HCT116 (cell line): ENCODE results near the gene TTC8. TPM values are rescaled to one million over a fixed set of nuclear protein-coding genes. Genes with fewer than 3 reads are reported as not detected.

ENCODE experiments used
- ATAC-seq: fragments of 200-7000 bp; cut with Tn5 transposase; 2 replicates; pipeline ENCODE4 v1.9.1; 2020; ENCODE audit warnings: mild to moderate bottlenecking, moderate library complexity
- BruUV-seq: library from RNA; stranded (reverse); fragments of 400-500 nt; replicated peaks from 2 replicates; lab custom pipeline; 2021; lab: Mats Ljungman, UMichigan
- CTCF ChIA-PET: fragments of 300-600 bp; sonication (Branson Sonifier 250); formaldehyde crosslinking; loops from one replicate; lab custom pipeline; 2021; ENCODE audit warnings: antibody characterized with exemption; lab: Charles Lee
- POLR2A ChIA-PET: fragments of 300-600, 350-600 bp; sonication (Branson Sonifier 250); formaldehyde crosslinking; loops from one replicate; lab custom pipeline; 2021; ENCODE audit warnings: antibody characterized with exemption; lab: Charles Lee
- RAD21 ChIA-PET, 2 experiments: fragments of 300-600 bp; sonication (Branson Sonifier 250); formaldehyde crosslinking; loops; one replicate each; lab custom pipeline; 2023; ENCODE audit warnings: low total read pairs in 2 of 2; ENCODE audit not compliant: uncharacterized antibody in 2 of 2, unreplicated experiment in 2 of 2, low non-redundant PET in 1 of 2; lab: Charles Lee
- DNase-seq: peaks from one replicate; pipeline ENCODE4 v3.0.0-alpha.2; 2010; ENCODE audit warnings: low read depth, low spot score
- H2AFZ ChIP-seq: fragments of 200-600 bp; shearing (Covaris generic), sonication (generic); 2 replicates; pipeline ENCODE4 v1.6.1; 2017; ENCODE audit warnings: low read depth, mixed run types, mixed read lengths, antibody characterized with exemption, low read length; ENCODE audit not compliant: poor library complexity, severe bottlenecking
- H3K27ac ChIP-seq: 2 replicates; pipeline ENCODE4 v1.5.1; 2012; ENCODE audit warnings: low read depth, low read length
- H3K27me3 ChIP-seq: fragments of 200-600 bp; sonication (generic); 2 replicates; pipeline ENCODE4 v1.6.1; 2016; ENCODE audit warnings: mixed run types, low read length, mixed read lengths; ENCODE audit not compliant: insufficient read depth
- H3K36me3 ChIP-seq, 2 experiments: fragments of 200-500 bp in 1 of 2; fragments of 200-600 bp in 1 of 2; sonication (Bioruptor generic) in 1 of 2; sonication (generic) in 1 of 2; 2 replicates each; pipeline versions ENCODE4 v1.5.1 to v1.6.1; 2014 to 2016; ENCODE audit warnings: low read length in 2 of 2, inconsistent platforms in 1 of 2, mixed read lengths in 1 of 2, mixed run types in 1 of 2; ENCODE audit not compliant: insufficient read depth in 2 of 2, control insufficient read depth in 1 of 2
- H3K4me1 ChIP-seq, 2 experiments: fragments of 200-600 bp in 1 of 2; sonication (generic) in 1 of 2; 2 replicates each; pipeline versions ENCODE4 v1.5.1 to v1.6.1; 2012 to 2017; ENCODE audit warnings: low read length in 2 of 2, inconsistent platforms in 1 of 2, mild to moderate bottlenecking in 1 of 2, mixed read lengths in 1 of 2, mixed run types in 1 of 2, moderate library complexity in 1 of 2; ENCODE audit not compliant: insufficient read depth in 2 of 2, control insufficient read depth in 1 of 2
- H3K4me2 ChIP-seq: fragments of 200-600 bp; sonication (generic); 2 replicates; pipeline ENCODE4 v1.6.1; 2017; ENCODE audit warnings: mixed run types, low read length, mixed read lengths
- H3K4me3 ChIP-seq, 2 experiments: fragments of 200-600 bp in 1 of 2; sonication (generic) in 1 of 2; replicated peaks in 1 of 2; 2 replicates each; pipeline ENCODE4 v1.5.1; 2011 to 2016; ENCODE audit warnings: low read length in 2 of 2, control low read depth in 1 of 2, low read depth in 1 of 2, mild to moderate bottlenecking in 1 of 2, mixed read lengths in 1 of 2, mixed run types in 1 of 2
- H3K79me2 ChIP-seq: fragments of 200-600 bp; sonication (generic); 2 replicates; pipeline ENCODE4 v1.6.1; 2017; ENCODE audit warnings: mild to moderate bottlenecking, mixed run types, low read length, moderate library complexity, mixed read lengths; ENCODE audit not compliant: insufficient read depth
- H3K9ac ChIP-seq: fragments of 200-600 bp; sonication (generic); 2 replicates; pipeline ENCODE4 v1.6.1; 2016; ENCODE audit warnings: low read length, mixed read lengths
- H3K9me2 ChIP-seq: fragments of 200-600 bp; sonication (generic), shearing (Covaris generic); 2 replicates; pipeline ENCODE4 v1.6.1; 2017; ENCODE audit warnings: mixed run types, mild to moderate bottlenecking, moderate library complexity; ENCODE audit not compliant: insufficient read depth
- H3K9me3 ChIP-seq, 2 experiments: fragments of 200-500 bp in 1 of 2; fragments of 200-600 bp in 1 of 2; sonication (Bioruptor generic) in 1 of 2; sonication (generic) in 1 of 2; 2 replicates each; pipeline ENCODE4 v1.6.1; 2014 to 2017; ENCODE audit warnings: low read length in 2 of 2, mixed read lengths in 2 of 2, inconsistent platforms in 1 of 2, low read depth in 1 of 2, mild to moderate bottlenecking in 1 of 2, mixed run types in 1 of 2, moderate library complexity in 1 of 2; ENCODE audit not compliant: control insufficient read depth in 1 of 2, insufficient read depth in 1 of 2
- H4K20me1 ChIP-seq: fragments of 200-600 bp; sonication (generic), shearing (Covaris generic); 2 replicates; pipeline ENCODE4 v1.6.1; 2017; ENCODE audit warnings: mixed run types, mild to moderate bottlenecking, moderate library complexity; ENCODE audit not compliant: insufficient read depth
- ATF3 ChIP-seq: IDR thresholded peaks from 2 replicates; pipeline ENCODE4 v1.6.1; 2012
- CBX3 ChIP-seq: IDR thresholded peaks from 2 replicates; pipeline ENCODE4 v1.6.1; 2012; ENCODE audit warnings: low read depth
- CEBPB ChIP-seq: IDR thresholded peaks from 2 replicates; pipeline ENCODE4 v1.6.1; 2012; ENCODE audit warnings: low read depth
- EGR1 ChIP-seq: IDR thresholded peaks from 2 replicates; pipeline ENCODE4 v1.6.1; 2012; ENCODE audit warnings: low read depth
- EZH2phosphoT487 ChIP-seq: fragments of 200-600 bp; IDR thresholded peaks from 2 replicates; pipeline ENCODE4 v1.6.1; 2018; ENCODE audit warnings: antibody characterized with exemption, borderline replicate concordance
- FOSL1 ChIP-seq: IDR thresholded peaks from 2 replicates; pipeline ENCODE4 v1.6.1; 2012; ENCODE audit warnings: low read depth
- SIN3A ChIP-seq: IDR thresholded peaks from 2 replicates; pipeline ENCODE4 v1.6.1; 2012; ENCODE audit warnings: low read depth
- TCF7L2 ChIP-seq: IDR thresholded peaks from 2 replicates; pipeline ENCODE4 v1.7.0; 2011; ENCODE audit warnings: borderline replicate concordance, inconsistent platforms; ENCODE audit not compliant: insufficient read depth, insufficient read length; ENCODE audit errors: extremely low read depth
- intact Hi-C: fragments of 100-400 bp; cut with micrococcal nuclease; formaldehyde crosslinking; loops from 2 replicates; pipeline ENCODE4 v1.10.0; 2022
- total RNA-seq: library from RNA; stranded (reverse); gene quantifications from one replicate; pipeline ENCODE4 v1.2.1, GENCODE V29; 2021; ENCODE audit not compliant: unreplicated experiment
- TF ChIP-seq, protein P1 (sequence below), 3 experiments: fragments of 200-600 bp in 1 of 3; sonication (generic) in 1 of 3; IDR thresholded peaks in 2 of 3; conservative IDR thresholded peaks in 1 of 3; 2 replicates each; pipeline ENCODE4 v1.5.1; 2012 to 2017; ENCODE audit warnings: low read depth in 2 of 3, low read length in 2 of 3, antibody characterized with exemption in 1 of 3, borderline replicate concordance in 1 of 3, control low read depth in 1 of 3, mild to moderate bottlenecking in 1 of 3, mixed read lengths in 1 of 3, mixed run types in 1 of 3, moderate library complexity in 1 of 3; ENCODE audit not compliant: insufficient read depth in 1 of 3

The TTC8 gene
- total RNA-seq, 1 experiment from 2014 or later = 21.4 TPM

GRCh38 chr14:88871429-88871828 lies 47.0 kb downstream of the TTC8 start (continued):
- TF ChIP-seq EGR1 = no peak
- TF ChIP-seq SIN3A = no peak
- TF ChIP-seq TCF7L2 = no peak
- TF ChIP-seq FOSL1 = no peak
- TF ChIP-seq, protein P1, sequence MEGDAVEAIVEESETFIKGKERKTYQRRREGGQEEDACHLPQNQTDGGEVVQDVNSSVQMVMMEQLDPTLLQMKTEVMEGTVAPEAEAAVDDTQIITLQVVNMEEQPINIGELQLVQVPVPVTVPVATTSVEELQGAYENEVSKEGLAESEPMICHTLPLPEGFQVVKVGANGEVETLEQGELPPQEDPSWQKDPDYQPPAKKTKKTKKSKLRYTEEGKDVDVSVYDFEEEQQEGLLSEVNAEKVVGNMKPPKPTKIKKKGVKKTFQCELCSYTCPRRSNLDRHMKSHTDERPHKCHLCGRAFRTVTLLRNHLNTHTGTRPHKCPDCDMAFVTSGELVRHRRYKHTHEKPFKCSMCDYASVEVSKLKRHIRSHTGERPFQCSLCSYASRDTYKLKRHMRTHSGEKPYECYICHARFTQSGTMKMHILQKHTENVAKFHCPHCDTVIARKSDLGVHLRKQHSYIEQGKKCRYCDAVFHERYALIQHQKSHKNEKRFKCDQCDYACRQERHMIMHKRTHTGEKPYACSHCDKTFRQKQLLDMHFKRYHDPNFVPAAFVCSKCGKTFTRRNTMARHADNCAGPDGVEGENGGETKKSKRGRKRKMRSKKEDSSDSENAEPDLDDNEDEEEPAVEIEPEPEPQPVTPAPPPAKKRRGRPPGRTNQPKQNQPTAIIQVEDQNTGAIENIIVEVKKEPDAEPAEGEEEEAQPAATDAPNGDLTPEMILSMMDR (IDR thresholded peaks at IDR 0.05 in 2 of 3, conservative IDR thresholded peaks at IDR 0.05 in 1 of 3; ENCODE audit: borderline replicate concordance in 1 of 3, insufficient read depth in 1 of 3, low read depth in 2 of 3, low read length in 2 of 3) = no peak
- TF ChIP-seq, all 23 proteins: peak for 0

GRCh38 chr14:88872976-88873375 lies 48.5 kb downstream of the TTC8 start:
- DNase-seq (no peak), ATAC-seq (no peak)
- ChIA-PET RAD21 (no interaction called here), CTCF (no interaction called here), POLR2A (no interaction called here)
- no peak overlapping the region for H3K4me2 ChIP-seq
- no peaks in the 10 kb centered on the region for H3K4me1 ChIP-seq
- no peaks in the 10 kb centered on the region for H4K20me1 ChIP-seq
- no peaks in the 10 kb centered on the region for H3K9me2 ChIP-seq
- intact Hi-C loops = no loop called here
- H2AFZ ChIP-seq = no peak overlapping the region
- H3K9ac ChIP-seq = no peak overlapping the region
- 0 out of 4 replicates have a peak, but pooled peaks cover 0 to 6% of the 10 kb centered on the region in 2 experiments for H3K36me3 ChIP-seq
- BruUV-seq = no TSS peak
- H3K27me3 ChIP-seq = no peaks in the 10 kb centered on the region
- no peak overlapping the region for H3K4me3 ChIP-seq
- no peaks in the 10 kb centered on the region for H3K9me3 ChIP-seq
- no peak for TF ChIP-seq EZH2phosphoT487
- no peak for TF ChIP-seq CBX3
- TF ChIP-seq ATF3 = no peak
- TF ChIP-seq CEBPB = no peak
- TF ChIP-seq TCF7L2 = no peak
- H3K79me2 ChIP-seq = no peaks in the 10 kb centered on the region
- no peak overlapping the region for H3K27ac ChIP-seq
